ENCODE measurements around the gene SLC43A3. TPM values are rescaled to one million over a fixed set of nuclear protein-coding genes. Genes with fewer than 3 reads are reported as not detected.

The SLC43A3 gene
- total and polyA plus RNA-seq, 2 of the 4 experiments (the other 2 are of a cell fraction), result 12.7 to 21.1 TPM

DNA sequence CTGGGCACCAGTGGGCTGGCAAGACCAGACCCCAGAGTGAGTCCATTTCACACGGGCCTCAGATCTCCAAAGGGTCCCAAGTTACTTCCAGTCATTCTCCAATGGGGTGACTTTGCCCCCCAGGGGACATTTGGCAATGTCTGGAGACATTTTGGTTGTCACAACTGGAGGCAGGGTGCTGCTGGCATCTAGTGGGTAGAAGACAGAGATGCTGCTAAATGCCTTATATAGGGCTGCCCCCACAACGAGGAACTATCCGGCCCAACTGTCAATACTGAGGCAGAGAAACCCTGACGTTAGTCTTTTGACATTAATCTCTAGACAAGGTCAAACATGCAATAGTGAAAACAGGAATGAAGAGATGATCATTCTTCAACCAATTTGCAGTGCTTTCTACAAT lies 39.8 kb upstream of the SLC43A3 start:
- dilution Hi-C loops (cut with HindIII; ENCODE audit: low sequenced_read_pairs, unreplicated experiment) (no loop called here), in situ Hi-C loops (cut with MboI; ENCODE audit: low sequenced_read_pairs) (no loop called here), intact Hi-C loops (cut with micrococcal nuclease) (no loop called here)
- H4K91ac ChIP-seq (ENCODE audit: insufficient read depth, low read depth, low read length), result no peak overlapping the region
- no peak overlapping the region for H3K4me2 ChIP-seq (ENCODE audit: low read depth, low read length)
- H3K14ac ChIP-seq (replicated peaks; ENCODE audit: low read depth, low read length), result no peak overlapping the region
- no peak overlapping the region for H4K5ac ChIP-seq (ENCODE audit: low read depth, low read length)
- no peak overlapping the region for H2BK5ac ChIP-seq (ENCODE audit: low read depth, low read length, poor library complexity, severe bottlenecking)
- no peak overlapping the region for H3K27ac ChIP-seq (ENCODE audit: insufficient read depth, low read length)
- no peak overlapping the region for H3K4me3 ChIP-seq (ENCODE audit: insufficient read depth, low read depth, low read length)
- H2AK5ac ChIP-seq (ENCODE audit: low read depth, low read length), result no peak overlapping the region
- WGBS, 2 experiments (ENCODE audit: extremely low coverage in 2 of 2, insufficient read length in 1 of 2), result 80% methylated on average over 1 of the region's 4 CpGs; no CpG with 5 or more reads in 1 of the 2 experiments
- no peaks in the 10 kb centered on the region for H3K36me3 ChIP-seq (ENCODE audit: control insufficient read depth, insufficient read depth, low read length)
- H3K4ac ChIP-seq (ENCODE audit: low read depth, low read length), result no peak overlapping the region
- no peak overlapping the region for H3K56ac ChIP-seq (ENCODE audit: extremely low read depth, insufficient read depth, low read length)
- no peak overlapping the region for H4K8ac ChIP-seq (ENCODE audit: low read depth in 2 of 2, low read length in 2 of 2)
- BruUV-seq (replicated peaks), result no TSS peak
- H3K18ac ChIP-seq (ENCODE audit: low read depth, low read length), result no peak overlapping the region
- no peak overlapping the region for H3K23ac ChIP-seq (ENCODE audit: low read depth, low read length)
- H2AK9ac ChIP-seq (replicated peaks; ENCODE audit: low read depth, low read length, poor library complexity), result no peak overlapping the region
- ATAC-seq (ENCODE audit: low read depth) (no peak), DNase-seq (no peak)
- no peaks in the 10 kb centered on the region for H3K79me1 ChIP-seq (ENCODE audit: low read depth in 1 of 2, low read length in 2 of 2)
- H3K9me1 ChIP-seq (ENCODE audit: insufficient read depth, low read length), result no peaks in the 10 kb centered on the region
- H3K9me3 ChIP-seq (ENCODE audit: control insufficient read depth, insufficient read depth, low read length), result no peaks in the 10 kb centered on the region
- H3K9ac ChIP-seq (ENCODE audit: low read depth, low read length), result no peak overlapping the region
- no peak overlapping the region for H2BK15ac ChIP-seq (ENCODE audit: low read depth, low read length)
- H4K20me1 ChIP-seq (ENCODE audit: insufficient read depth, low read length), result no peaks in the 10 kb centered on the region; the same call in 1 of the 2 replicates
- H3K27me3 ChIP-seq (ENCODE audit: control insufficient read depth, insufficient read depth, low read length), result peaks cover 29% of the 10 kb centered on the region
- no peaks in the 10 kb centered on the region for H3K4me1 ChIP-seq (ENCODE audit: control insufficient read depth, insufficient read depth, low read length)
- no peak overlapping the region for H2BK120ac ChIP-seq (ENCODE audit: low read depth, low read length)
- CTCF ChIA-PET, result no interaction called here
- H2AFZ ChIP-seq (replicated peaks; ENCODE audit: low read length, poor library complexity), result no peak overlapping the region
- POLR2A ChIA-PET (ENCODE audit: unreplicated experiment), result no interaction called here
- H2BK20ac ChIP-seq (ENCODE audit: low read depth, low read length), result no peak overlapping the region
- TF ChIP-seq RCOR1 (IDR thresholded peaks at IDR 0.05; ENCODE audit: insufficient replicate concordance, low read length) (no peak), MXI1 (IDR thresholded peaks at IDR 0.05; ENCODE audit: borderline replicate concordance, low read depth, low read length) (no peak), MAFK (IDR thresholded peaks at IDR 0.05; ENCODE audit: low read depth, low read length) (no peak), SMC3 (IDR thresholded peaks at IDR 0.05; ENCODE audit: low read depth, low read length) (no peak), BHLHE40 (IDR thresholded peaks at IDR 0.05; ENCODE audit: low read depth, low read length) (no peak), FOS (IDR thresholded peaks at IDR 0.05; ENCODE audit: low read depth, low read length) (no peak), NFE2L2 (IDR thresholded peaks at IDR 0.05; ENCODE audit: low read depth, low read length) (no peak), POLR2A (IDR thresholded peaks at IDR 0.05; ENCODE audit: low read depth, low read length) (no peak), RFX5 (IDR thresholded peaks at IDR 0.05; ENCODE audit: low read depth, low read length) (no peak), CEBPB (IDR thresholded peaks at IDR 0.05; ENCODE audit: low read depth, low read length) (no peak), MAZ (IDR thresholded peaks at IDR 0.05; ENCODE audit: borderline replicate concordance, low read depth, low read length) (no peak)
- TF ChIP-seq, protein P1, sequence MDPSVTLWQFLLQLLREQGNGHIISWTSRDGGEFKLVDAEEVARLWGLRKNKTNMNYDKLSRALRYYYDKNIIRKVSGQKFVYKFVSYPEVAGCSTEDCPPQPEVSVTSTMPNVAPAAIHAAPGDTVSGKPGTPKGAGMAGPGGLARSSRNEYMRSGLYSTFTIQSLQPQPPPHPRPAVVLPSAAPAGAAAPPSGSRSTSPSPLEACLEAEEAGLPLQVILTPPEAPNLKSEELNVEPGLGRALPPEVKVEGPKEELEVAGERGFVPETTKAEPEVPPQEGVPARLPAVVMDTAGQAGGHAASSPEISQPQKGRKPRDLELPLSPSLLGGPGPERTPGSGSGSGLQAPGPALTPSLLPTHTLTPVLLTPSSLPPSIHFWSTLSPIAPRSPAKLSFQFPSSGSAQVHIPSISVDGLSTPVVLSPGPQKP (IDR thresholded peaks at IDR 0.05; ENCODE audit: borderline replicate concordance, low read depth, low read length), result no peak
- TF ChIP-seq, protein P2, sequence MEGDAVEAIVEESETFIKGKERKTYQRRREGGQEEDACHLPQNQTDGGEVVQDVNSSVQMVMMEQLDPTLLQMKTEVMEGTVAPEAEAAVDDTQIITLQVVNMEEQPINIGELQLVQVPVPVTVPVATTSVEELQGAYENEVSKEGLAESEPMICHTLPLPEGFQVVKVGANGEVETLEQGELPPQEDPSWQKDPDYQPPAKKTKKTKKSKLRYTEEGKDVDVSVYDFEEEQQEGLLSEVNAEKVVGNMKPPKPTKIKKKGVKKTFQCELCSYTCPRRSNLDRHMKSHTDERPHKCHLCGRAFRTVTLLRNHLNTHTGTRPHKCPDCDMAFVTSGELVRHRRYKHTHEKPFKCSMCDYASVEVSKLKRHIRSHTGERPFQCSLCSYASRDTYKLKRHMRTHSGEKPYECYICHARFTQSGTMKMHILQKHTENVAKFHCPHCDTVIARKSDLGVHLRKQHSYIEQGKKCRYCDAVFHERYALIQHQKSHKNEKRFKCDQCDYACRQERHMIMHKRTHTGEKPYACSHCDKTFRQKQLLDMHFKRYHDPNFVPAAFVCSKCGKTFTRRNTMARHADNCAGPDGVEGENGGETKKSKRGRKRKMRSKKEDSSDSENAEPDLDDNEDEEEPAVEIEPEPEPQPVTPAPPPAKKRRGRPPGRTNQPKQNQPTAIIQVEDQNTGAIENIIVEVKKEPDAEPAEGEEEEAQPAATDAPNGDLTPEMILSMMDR (conservative IDR thresholded peaks at IDR 0.05; ENCODE audit: low read depth, low read length), result no peak
- TF ChIP-seq, protein P3, sequence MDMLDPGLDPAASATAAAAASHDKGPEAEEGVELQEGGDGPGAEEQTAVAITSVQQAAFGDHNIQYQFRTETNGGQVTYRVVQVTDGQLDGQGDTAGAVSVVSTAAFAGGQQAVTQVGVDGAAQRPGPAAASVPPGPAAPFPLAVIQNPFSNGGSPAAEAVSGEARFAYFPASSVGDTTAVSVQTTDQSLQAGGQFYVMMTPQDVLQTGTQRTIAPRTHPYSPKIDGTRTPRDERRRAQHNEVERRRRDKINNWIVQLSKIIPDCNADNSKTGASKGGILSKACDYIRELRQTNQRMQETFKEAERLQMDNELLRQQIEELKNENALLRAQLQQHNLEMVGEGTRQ (IDR thresholded peaks at IDR 0.05; ENCODE audit: low read depth, low read length), result no peak

Measured in IMR-90 (cell line).